Measurements from ENCODE around the gene HS3ST4. TPM values are rescaled to one million over a fixed set of nuclear protein-coding genes. Genes with fewer than 3 reads are reported as not detected.

Gene HS3ST4
- total and polyA plus RNA-seq, 2 of the 8 experiments (the other 6 are each of a cell fraction or from before 2014, with no cell fraction given) = 1.9 to 3.3 TPM

GRCh38 chr16:25798065-25798464 lies 106.3 kb downstream of the HS3ST4 start (continued):
- TF ChIP-seq CHD7 (IDR thresholded peaks at IDR 0.05; ENCODE audit: insufficient replicate concordance, low read length) (no peak), TAF1 (IDR thresholded peaks at IDR 0.05; ENCODE audit: low read depth, low read length) (no peak), JUN (IDR thresholded peaks at IDR 0.05; ENCODE audit: low read depth, low read length) (no peak), CEBPB (IDR thresholded peaks at IDR 0.05; ENCODE audit: low read depth, low read length) (no peak), EZH2 (IDR thresholded peaks at IDR 0.05; ENCODE audit: low read depth, low read length, severe bottlenecking) (no peak), GTF2F1 (IDR thresholded peaks at IDR 0.05; ENCODE audit: borderline replicate concordance, low read depth, low read length) (no peak), CTCF (IDR thresholded peaks at IDR 0.05; ENCODE audit: control extremely low read depth in 1 of 3, insufficient read depth in 1 of 3, low read depth in 1 of 3, low read length in 3 of 3) (no peak), ZNF274 (IDR thresholded peaks at IDR 0.05; ENCODE audit: borderline replicate concordance, extremely low read depth, low read length) (no peak), RFX5 (IDR thresholded peaks at IDR 0.05; ENCODE audit: borderline replicate concordance, low read depth, low read length) (no peak)
